ENCODE measurements around the gene PSTPIP1. TPM values are rescaled to one million over a fixed set of nuclear protein-coding genes. Genes with fewer than 3 reads are reported as not detected.

Gene PSTPIP1
- total RNA-seq, 2 experiments from 2014 or later = 100 to 125 TPM

DNA sequence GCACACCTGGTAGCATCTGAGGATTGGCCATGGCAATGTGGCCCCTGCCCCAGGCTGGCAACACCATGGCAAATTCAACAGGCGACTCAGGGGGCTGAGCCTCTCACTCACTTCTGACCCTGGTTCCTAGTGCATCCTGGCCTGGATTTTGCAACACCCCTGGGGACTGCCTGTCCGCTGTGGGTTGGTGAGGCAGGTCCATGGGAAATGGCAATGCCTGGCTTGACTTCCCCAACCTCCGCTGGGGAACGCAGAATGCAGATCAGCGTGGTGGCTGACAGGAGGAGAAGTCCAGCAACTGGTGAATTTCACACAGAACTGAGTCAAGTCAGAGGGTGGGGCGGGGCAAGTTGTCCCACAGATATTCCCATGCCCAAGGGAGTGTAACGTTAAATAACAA, 3.9 kb upstream of the PSTPIP1 start:
- Mint-ChIP-seq H3K4me3 (no peak overlapping the region), H3K27me3 (no peaks in the 10 kb centered on the region), H3K9me3 (ENCODE audit: low read depth) (no peaks in the 10 kb centered on the region), H3K4me1 (peaks cover 60% of the 10 kb centered on the region), H3K36me3 (ENCODE audit: low read depth) (peaks cover 2% of the 10 kb centered on the region), H3K27ac (no peak overlapping the region)
- intact Hi-C loops (cut with DNase I, micrococcal nuclease) = loop anchor here in 1 of 2 experiments (10.0 kb wide), 1 partner anchor 1536 kb away; the partner anchor contains the start of gene SIN3A
- ChIA-PET CTCF (interaction anchor here (1.2 to 1.4 kb wide), 2 partner anchors 17 to 23 kb away, joined by 3 to 4 read pairs; no protein-coding TSS in a partner anchor), POLR2A (no interaction called here)
- ATAC-seq (no peak), DNase-seq (no peak)

DNA sequence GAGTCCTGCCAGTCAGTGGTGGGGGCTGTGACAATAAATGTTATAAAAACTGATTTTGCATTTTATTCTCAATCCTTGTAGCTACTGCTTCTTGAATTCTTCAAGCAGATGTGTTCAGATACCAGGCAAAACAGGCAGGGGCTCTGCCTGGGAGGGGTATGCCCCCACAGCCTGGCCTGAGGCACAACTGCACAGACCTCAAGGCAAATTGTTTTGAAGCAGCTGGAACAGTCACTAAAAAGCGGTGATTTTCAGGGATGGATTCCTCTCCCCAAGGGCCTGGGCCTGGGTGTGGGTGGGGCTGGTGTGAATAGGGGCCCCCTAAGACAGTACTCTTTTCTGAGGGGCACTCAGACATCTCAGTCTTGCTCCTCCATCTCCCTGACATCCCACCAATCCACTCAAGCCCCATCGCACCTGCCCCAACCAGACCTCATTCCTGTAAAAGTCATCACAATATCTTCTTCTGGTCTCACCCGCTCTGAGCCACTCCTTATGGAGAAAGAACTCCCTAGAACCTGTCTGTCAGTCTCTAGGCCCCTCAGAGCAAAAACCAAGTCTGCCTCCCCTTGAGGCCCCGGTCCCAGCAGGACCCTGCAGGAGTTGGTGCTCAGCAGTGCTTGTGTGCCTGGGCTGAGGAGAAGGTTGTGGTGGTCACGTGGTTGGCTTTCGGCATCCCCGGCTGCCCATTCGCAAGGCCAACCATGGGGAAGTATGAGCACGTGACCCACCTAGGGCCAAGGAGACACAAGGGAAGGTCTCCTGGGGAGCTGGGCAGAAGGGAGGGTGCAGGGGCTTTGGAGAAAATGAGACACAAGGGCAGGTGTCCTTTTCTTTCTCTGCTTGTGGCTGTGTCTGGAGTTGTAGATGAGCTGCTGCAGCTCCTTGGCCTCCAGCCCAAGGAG, 2.9 kb upstream of the PSTPIP1 start:
- H3K9me3 Mint-ChIP-seq (ENCODE audit: low read depth) = no peaks in the 10 kb centered on the region
- peak overlapping the region; percentile 11 for H3K27ac Mint-ChIP-seq
- ATAC-seq (no peak), DNase-seq (peak; percentile 4)
- intact Hi-C loops (cut with DNase I, micrococcal nuclease) = loop anchor here in 1 of 2 experiments (10.0 kb wide), 1 partner anchor 1537 kb away; the partner anchor contains the start of gene SIN3A
- ChIA-PET CTCF (interaction anchor here (1.2 to 1.4 kb wide), 2 partner anchors 18 to 22 kb away, joined by 3 to 4 read pairs; no protein-coding TSS in a partner anchor), POLR2A (no interaction called here)
- peaks cover 55% of the 10 kb centered on the region for H3K4me1 Mint-ChIP-seq
- H3K4me3 Mint-ChIP-seq = no peak overlapping the region
- no peaks in the 10 kb centered on the region for H3K27me3 Mint-ChIP-seq
- peaks cover 7% of the 10 kb centered on the region for H3K36me3 Mint-ChIP-seq (ENCODE audit: low read depth)

DNA sequence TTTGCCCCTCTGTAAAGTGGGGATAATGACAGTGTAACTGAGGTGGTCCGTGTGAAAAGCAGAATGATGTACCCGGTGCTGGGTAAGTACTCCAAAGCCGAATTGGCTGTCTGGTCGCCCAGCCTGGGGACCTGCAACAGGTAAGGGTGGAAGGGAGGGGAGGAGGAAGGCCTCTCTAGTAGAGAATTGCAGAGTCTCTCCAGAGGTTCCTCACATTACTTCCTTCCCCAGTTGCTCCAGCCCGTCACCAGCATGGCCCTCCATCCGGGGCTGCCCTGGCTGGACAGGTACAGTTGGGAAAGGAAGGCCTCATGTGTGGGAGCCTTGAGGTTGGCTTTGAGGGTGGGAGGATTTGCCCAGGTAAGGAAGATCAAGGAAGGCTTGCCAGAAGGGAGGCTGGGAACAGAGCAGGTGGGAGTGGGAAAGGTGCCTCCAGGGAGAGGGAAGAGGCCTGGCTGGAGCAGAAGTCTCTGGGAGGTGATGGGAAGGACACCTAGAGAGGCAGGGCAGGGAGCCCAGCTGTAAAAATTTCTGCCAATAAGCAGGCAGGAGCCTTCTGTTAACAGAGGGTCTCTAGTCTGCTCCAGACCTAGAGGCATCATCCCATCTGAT, 1.7 kb upstream of the PSTPIP1 start:
- H3K27me3 Mint-ChIP-seq = no peaks in the 10 kb centered on the region
- DNase-seq (peak; percentile 4), ATAC-seq (no peak)
- peak overlapping the region; percentile 96 for H3K27ac Mint-ChIP-seq
- intact Hi-C loops (cut with DNase I, micrococcal nuclease) = loop anchor here in 1 of 2 experiments (10.0 kb wide), 1 partner anchor 1538 kb away; the partner anchor contains the start of gene SIN3A
- ChIA-PET CTCF (interaction anchor here (0.7 to 2.5 kb wide), 5 partner anchors 10 to 550 kb away, joined by 3 to 11 read pairs (median 3); no protein-coding TSS in a partner anchor), POLR2A (no interaction called here)
- H3K9me3 Mint-ChIP-seq (ENCODE audit: low read depth) = no peaks in the 10 kb centered on the region
- H3K4me3 Mint-ChIP-seq = no peak overlapping the region
- peaks cover 18% of the 10 kb centered on the region for H3K36me3 Mint-ChIP-seq (ENCODE audit: low read depth)
- H3K4me1 Mint-ChIP-seq = peaks cover 54% of the 10 kb centered on the region

DNA sequence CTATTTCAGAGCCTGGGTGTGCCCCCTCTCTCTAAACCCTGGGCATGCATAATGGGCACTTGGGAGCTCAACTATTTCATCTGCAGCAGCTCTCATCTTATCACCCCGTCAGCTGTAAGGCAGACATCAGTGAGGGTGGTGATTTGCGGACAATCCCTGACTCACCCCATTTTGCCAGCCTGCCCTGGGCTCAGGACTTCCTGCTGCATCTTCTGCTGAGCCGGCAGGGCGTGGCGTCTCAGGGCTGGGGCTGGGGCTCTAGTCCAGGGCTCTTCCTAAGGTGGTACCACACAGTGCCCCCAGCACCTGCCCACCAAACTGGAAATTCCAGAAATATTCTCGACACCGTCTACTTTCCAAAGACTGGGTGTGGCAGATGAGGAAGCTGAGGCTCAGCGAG, 925 bp upstream of the PSTPIP1 start:
- Mint-ChIP-seq H3K4me1 (peaks cover 54% of the 10 kb centered on the region), H3K27me3 (no peaks in the 10 kb centered on the region), H3K27ac (peak overlapping the region; percentile 96), H3K36me3 (ENCODE audit: low read depth) (peaks cover 24% of the 10 kb centered on the region), H3K4me3 (peak overlapping the region; percentile 97), H3K9me3 (ENCODE audit: low read depth) (no peaks in the 10 kb centered on the region)
- ATAC-seq (peak; percentile 59), DNase-seq (peak; percentile 86)
- ChIA-PET POLR2A (no interaction called here), CTCF (interaction anchor here (0.6 to 2.5 kb wide), 7 partner anchors 11 to 549 kb away, joined by 3 to 11 read pairs (median 3); no protein-coding TSS in a partner anchor)
- intact Hi-C loops (cut with DNase I, micrococcal nuclease) = loop anchor here in 1 of 2 experiments (10.0 kb wide), 1 partner anchor 1539 kb away; the partner anchor contains the start of gene SIN3A

DNA sequence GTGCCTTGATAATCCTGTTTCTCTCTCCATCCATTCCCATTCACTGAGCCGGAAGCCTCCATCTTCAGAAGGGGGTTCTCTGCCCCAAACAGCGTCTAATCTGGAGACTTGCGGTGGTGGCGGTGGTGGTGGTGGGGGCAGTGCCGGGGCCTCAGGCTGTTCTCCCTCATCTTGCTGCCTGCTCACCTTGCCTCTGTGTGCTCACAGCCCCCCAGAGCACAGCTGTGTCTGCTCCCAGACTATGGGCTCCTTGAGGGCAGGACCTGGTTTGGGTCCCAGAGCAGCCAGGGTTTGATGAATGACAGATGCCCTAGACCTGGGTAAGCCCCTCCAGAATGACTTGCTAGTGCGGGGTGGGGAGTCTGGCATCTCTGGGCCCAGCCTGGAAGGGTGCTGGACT, 430 bp upstream of the PSTPIP1 start:
- peak overlapping the region; percentile 96 for H3K27ac Mint-ChIP-seq
- POLR2A ChIA-PET = interaction anchor here (0.6 kb wide), 1 partner anchor 244 kb away, joined by 3 read pairs; no protein-coding TSS in a partner anchor
- peak; percentile 5 for ATAC-seq
- no peak for DNase-seq
- no peaks in the 10 kb centered on the region for H3K27me3 Mint-ChIP-seq
- peaks cover 29% of the 10 kb centered on the region for H3K36me3 Mint-ChIP-seq (ENCODE audit: low read depth)
- peaks cover 54% of the 10 kb centered on the region for H3K4me1 Mint-ChIP-seq
- no peaks in the 10 kb centered on the region for H3K9me3 Mint-ChIP-seq (ENCODE audit: low read depth)
- H3K4me3 Mint-ChIP-seq = peak overlapping the region; percentile 97
- intact Hi-C loops (cut with DNase I, micrococcal nuclease) = loop anchor here in 1 of 2 experiments (10.0 kb wide), 1 partner anchor 1540 kb away; the partner anchor contains the start of gene SIN3A
- CTCF ChIA-PET = interaction anchor here (0.8 to 2.5 kb wide), 8 partner anchors 12 to 549 kb away, joined by 3 to 13 read pairs (median 4); no protein-coding TSS in a partner anchor

DNA sequence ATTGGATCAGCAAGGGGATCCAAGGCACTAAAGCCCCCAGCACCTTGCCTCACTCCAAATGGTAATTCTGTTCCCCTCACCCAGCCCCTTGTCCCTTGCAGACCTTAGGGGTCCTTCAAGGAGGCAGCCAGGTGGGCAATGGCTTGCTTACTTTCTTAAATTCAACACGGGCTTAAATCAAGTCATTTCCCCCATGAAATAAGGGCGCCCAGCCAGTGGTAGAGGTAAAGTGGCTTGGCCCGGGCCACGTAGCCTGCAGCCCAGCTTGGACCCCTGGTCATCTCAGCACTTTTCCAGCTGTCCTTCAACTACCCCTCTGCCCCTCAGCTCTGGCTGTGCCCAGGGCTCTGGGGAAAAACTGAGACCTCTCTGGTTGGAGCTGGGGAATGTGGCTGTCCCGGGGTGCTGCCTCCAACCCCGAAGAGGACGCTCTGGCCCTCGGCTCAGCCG, 1.2 kb downstream of the PSTPIP1 start:
- POLR2A ChIA-PET = interaction anchor here (1.1 to 1.6 kb wide), 2 partner anchors 24 to 28 kb away, joined by 3 to 4 read pairs; no protein-coding TSS in a partner anchor
- no peaks in the 10 kb centered on the region for H3K27me3 Mint-ChIP-seq
- H3K9me3 Mint-ChIP-seq (ENCODE audit: low read depth) = no peaks in the 10 kb centered on the region
- peak overlapping the region; percentile 97 for H3K4me3 Mint-ChIP-seq
- H3K4me1 Mint-ChIP-seq = peaks cover 60% of the 10 kb centered on the region
- ATAC-seq (no peak), DNase-seq (no peak)
- CTCF ChIA-PET = interaction anchor here (0.5 to 3.6 kb wide), 8 partner anchors 8 to 617 kb away, joined by 3 to 26 read pairs (median 5); no protein-coding TSS in a partner anchor
- peak overlapping the region; percentile 96 for H3K27ac Mint-ChIP-seq
- H3K36me3 Mint-ChIP-seq (ENCODE audit: low read depth) = peaks cover 39% of the 10 kb centered on the region
- intact Hi-C loops (cut with DNase I, micrococcal nuclease) = loop anchor here in 1 of 2 experiments (1.0 to 10.0 kb wide), 2 partner anchors 17 to 1541 kb away; partner anchors contain the start of gene SIN3A

DNA sequence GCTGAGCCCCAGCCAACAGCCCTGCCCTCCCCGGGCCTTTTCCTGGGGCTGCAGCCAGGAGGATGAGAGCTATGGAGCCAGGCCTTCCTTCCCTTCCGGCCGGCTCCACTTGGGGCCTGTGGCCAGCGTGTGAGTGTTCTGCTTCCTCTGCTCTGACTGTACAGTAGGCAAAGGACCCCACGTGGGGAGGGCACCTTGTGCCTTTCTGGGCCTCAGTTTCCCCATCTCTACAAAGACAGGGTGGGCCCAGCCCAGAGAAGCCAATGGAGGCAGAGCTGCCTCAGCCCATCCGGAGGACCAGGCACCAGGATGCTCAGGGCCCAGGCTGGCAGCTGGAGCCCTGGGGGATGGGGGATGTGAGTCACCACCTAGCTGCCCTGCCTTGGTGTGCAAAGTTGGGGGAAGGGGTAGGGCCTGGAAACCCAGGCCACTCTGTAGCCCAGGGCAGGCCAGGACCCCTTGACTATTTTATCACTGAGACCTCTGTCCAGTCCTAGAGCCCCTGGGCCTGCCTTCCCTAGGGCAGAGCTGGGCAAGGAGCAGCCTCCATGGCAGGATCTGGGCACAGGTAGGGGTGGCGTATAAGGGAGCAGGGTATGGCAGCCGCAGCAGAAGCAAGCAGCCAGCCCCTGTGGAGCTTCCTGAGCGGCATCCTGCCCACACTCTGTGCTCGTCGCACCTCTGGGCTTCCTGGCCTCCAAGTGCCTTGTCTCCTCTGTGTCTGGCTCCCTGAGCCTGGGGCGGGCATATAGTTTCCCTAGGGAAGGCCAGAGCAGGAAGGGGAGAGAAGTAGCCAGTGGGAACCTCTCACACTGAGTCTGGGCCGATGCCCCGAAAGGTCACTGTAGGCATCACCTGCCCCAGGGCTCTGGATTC, 1.8 kb downstream of the PSTPIP1 start:
- peaks cover 42% of the 10 kb centered on the region for H3K36me3 Mint-ChIP-seq (ENCODE audit: low read depth)
- intact Hi-C loops (cut with DNase I, micrococcal nuclease) = loop anchor here (1.0 to 10.0 kb wide), 4 partner anchors 8 to 1542 kb away; partner anchors contain the start of gene SIN3A (in 1 of the 2)
- H3K4me1 Mint-ChIP-seq = peaks cover 67% of the 10 kb centered on the region
- ChIA-PET CTCF (interaction anchor here (0.6 to 3.6 kb wide), 9 partner anchors 9 to 63 kb away, joined by 3 to 26 read pairs (median 5); no protein-coding TSS in a partner anchor), POLR2A (interaction anchor here (1.6 to 1.9 kb wide), 2 partner anchors 17 to 27 kb away, joined by 3 to 7 read pairs; no protein-coding TSS in a partner anchor)
- peak overlapping the region; percentile 97 for H3K4me3 Mint-ChIP-seq
- peak overlapping the region; percentile 96 for H3K27ac Mint-ChIP-seq
- no peaks in the 10 kb centered on the region for H3K27me3 Mint-ChIP-seq
- peak; percentile 48 for ATAC-seq
- peak; percentile 86 for DNase-seq
- no peaks in the 10 kb centered on the region for H3K9me3 Mint-ChIP-seq (ENCODE audit: low read depth)

DNA sequence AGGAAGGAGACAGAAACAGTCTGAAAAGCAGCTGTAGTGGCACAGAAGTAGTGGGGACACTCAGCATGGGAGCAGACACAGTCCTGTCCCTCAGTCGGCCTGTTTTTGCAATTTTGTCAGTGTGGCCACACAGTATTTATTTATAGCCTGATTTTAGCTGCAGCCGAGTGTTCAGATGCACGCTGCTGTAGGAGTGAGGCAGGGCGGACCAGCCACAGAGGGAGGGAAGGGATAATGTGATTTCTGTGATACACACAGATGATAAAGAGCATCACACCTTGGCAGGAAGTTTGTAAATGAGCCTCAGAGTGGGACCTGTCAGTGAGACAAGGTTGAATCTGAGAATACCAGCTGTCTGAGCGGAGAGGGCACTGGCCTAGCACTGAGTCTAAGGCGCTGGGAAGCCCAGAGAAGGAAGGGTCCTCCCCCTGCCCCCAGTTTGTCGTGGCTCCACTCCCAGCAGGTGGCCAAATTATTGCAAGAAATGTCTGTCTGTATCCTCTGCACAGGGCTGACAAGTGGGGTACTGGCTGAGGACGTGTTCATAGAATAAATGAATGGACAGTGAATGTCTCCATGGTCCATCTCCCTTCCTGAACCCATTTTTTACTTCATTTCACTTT, 3.8 kb downstream of the PSTPIP1 start:
- Mint-ChIP-seq H3K36me3 (ENCODE audit: low read depth) (peaks cover 49% of the 10 kb centered on the region), H3K4me1 (peaks cover 76% of the 10 kb centered on the region), H3K4me3 (peak overlapping the region; percentile 97), H3K9me3 (ENCODE audit: low read depth) (no peaks in the 10 kb centered on the region), H3K27me3 (no peaks in the 10 kb centered on the region), H3K27ac (peak overlapping the region; percentile 96)
- ATAC-seq = no peak
- intact Hi-C loops (cut with DNase I, micrococcal nuclease) = loop anchor here (2.0 to 10.0 kb wide), 2 partner anchors 16 to 1544 kb away; partner anchors contain the start of gene SIN3A (in 1 of the 2)
- ChIA-PET POLR2A (interaction anchor here (0.9 to 1.9 kb wide), 4 partner anchors 11 to 37 kb away, joined by 3 to 7 read pairs (median 4); no protein-coding TSS in a partner anchor), CTCF (interaction anchor here (0.7 to 3.6 kb wide), 11 partner anchors 8 to 940 kb away, joined by 3 to 26 read pairs (median 5); no protein-coding TSS in a partner anchor)
- no peak for DNase-seq

DNA sequence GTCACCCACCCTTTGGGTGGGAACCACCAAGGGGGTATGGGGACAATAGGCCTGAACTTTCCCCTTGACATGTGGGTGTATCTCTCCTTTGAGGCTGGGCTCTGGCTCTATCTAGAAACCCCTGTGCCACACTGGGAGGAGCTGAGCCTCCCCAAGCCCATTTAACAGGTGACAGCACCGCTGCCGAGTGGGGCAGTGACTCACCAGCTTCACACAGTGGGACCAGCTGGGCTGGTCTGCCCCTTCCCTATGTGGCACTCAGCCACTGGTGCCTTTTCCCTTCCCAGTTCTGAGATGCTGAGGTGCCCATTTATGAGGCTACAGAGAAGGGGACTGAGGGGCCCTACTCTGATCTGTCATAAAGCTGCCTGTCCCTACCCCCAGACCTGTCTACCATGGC, 5.1 kb downstream of the PSTPIP1 start:
- Mint-ChIP-seq H3K9me3 (ENCODE audit: low read depth) (peaks cover 6% of the 10 kb centered on the region), H3K27ac (no peak overlapping the region), H3K36me3 (ENCODE audit: low read depth) (peaks cover 60% of the 10 kb centered on the region), H3K4me1 (peaks cover 76% of the 10 kb centered on the region), H3K27me3 (no peaks in the 10 kb centered on the region), H3K4me3 (no peak overlapping the region)
- no peak for ATAC-seq
- no peak for DNase-seq
- intact Hi-C loops (cut with DNase I, micrococcal nuclease) = loop anchor here (2.0 to 10.0 kb wide), 3 partner anchors 15 to 1545 kb away; partner anchors contain the start of gene SIN3A (in 1 of the 2)
- CTCF ChIA-PET = interaction anchor here (2.5 kb wide), 1 partner anchor 26 kb away, joined by 10 read pairs; no protein-coding TSS in a partner anchor
- POLR2A ChIA-PET = no interaction called here
